K562 (cell line): Measurements from ENCODE around the gene PHOX2A. TPM values are rescaled to one million over a fixed set of nuclear protein-coding genes. Genes with fewer than 3 reads are reported as not detected.

Experiments used
- ATAC-seq: fragments of 200-7000 bp; cut with Tn5 transposase; 3 replicates; pipeline ENCODE4 v1.9.1; 2020; ENCODE audit warnings: moderate library complexity
- BruUV-seq: library from RNA; stranded (reverse); fragments of 400-500 nt; replicated peaks from 2 replicates; lab custom pipeline; 2021; lab: Mats Ljungman, UMichigan
- CTCF ChIA-PET: fragments of 300-600 bp; formaldehyde crosslinking; extraction: SDS; loops from one replicate; lab custom pipeline; 2021; ENCODE audit warnings: low intra/inter-chr PET ratio; lab: Yijun Ruan, JAX
- POLR2A ChIA-PET: fragments of 300-600, 350-650 bp; sonication (Branson Sonifier 250); formaldehyde crosslinking; extraction: SDS; loops from one replicate; lab custom pipeline; 2021; ENCODE audit warnings: antibody characterized with exemption, inconsistent platforms; lab: Yijun Ruan, JAX
- DNase-seq, 4 experiments: peaks; one replicate each; pipeline versions ENCODE4 v3.0.0 to v3.0.0-alpha.2; 2011 to 2018; ENCODE audit warnings: low spot score in 3 of 4, mixed read lengths in 3 of 4; ENCODE audit errors: extremely low read depth in 1 of 4
- FAIRE-seq: peaks from 2 replicates; lab custom pipeline; 2011; peaks lifted over from hg19 to GRCh38; lab: Jason Lieb, UNC
- H2AFZ ChIP-seq: 2 replicates; pipeline ENCODE4 v1.6.0; 2011; ENCODE audit warnings: low read depth, low read length, control low read depth, inconsistent platforms
- H3K27ac ChIP-seq: fragments of 200-600 bp; 3 replicates; pipeline ENCODE4 v1.8.0; 2011; ENCODE audit warnings: low read depth, mild to moderate bottlenecking, control low read depth, inconsistent platforms, low read length, moderate library complexity, mixed read lengths; ENCODE audit errors: extremely low read depth
- H3K27me3 ChIP-seq, 2 experiments: fragments of 300-600 bp in 1 of 2; 2 replicates in 1 of 2; 3 replicates in 1 of 2; pipeline versions ENCODE4 v1.6.0 to v1.8.0; 2011; ENCODE audit warnings: inconsistent platforms in 2 of 2, low read length in 2 of 2, mild to moderate bottlenecking in 1 of 2, mixed read lengths in 1 of 2, moderate library complexity in 1 of 2; ENCODE audit not compliant: control insufficient read depth in 2 of 2, insufficient read depth in 2 of 2
- H3K36me3 ChIP-seq: fragments of 300-600 bp; 3 replicates; pipeline ENCODE4 v1.8.0; 2011; ENCODE audit warnings: mild to moderate bottlenecking, low read length, inconsistent platforms; ENCODE audit not compliant: control insufficient read depth, insufficient read depth
- H3K4me1 ChIP-seq, 2 experiments: fragments of 200-600 bp in 1 of 2; replicated peaks in 1 of 2; 2 replicates in 1 of 2; 3 replicates in 1 of 2; pipeline versions ENCODE4 v1.5.1 to v1.8.0; 2011; ENCODE audit warnings: inconsistent platforms in 2 of 2, low read length in 2 of 2, mild to moderate bottlenecking in 1 of 2, mixed read lengths in 1 of 2, moderate library complexity in 1 of 2; ENCODE audit not compliant: control insufficient read depth in 2 of 2, insufficient read depth in 2 of 2
- H3K4me2 ChIP-seq: 2 replicates; pipeline ENCODE4 v1.6.1; 2011; ENCODE audit warnings: low read length, control low read depth, inconsistent platforms, mixed read lengths; ENCODE audit not compliant: insufficient read depth
- H3K4me3 ChIP-seq: fragments of 200-600 bp; sonication (generic), shearing (Covaris generic); 2 replicates; pipeline ENCODE4 v1.5.1; 2016; ENCODE audit warnings: control low read depth, inconsistent platforms
- H3K79me2 ChIP-seq: fragments of 200-600 bp; 3 replicates; pipeline ENCODE4 v1.8.0; 2011; ENCODE audit warnings: low read length, inconsistent platforms; ENCODE audit not compliant: control insufficient read depth, insufficient read depth
- H3K9ac ChIP-seq, 2 experiments: 2 replicates each; pipeline versions ENCODE4 v1.6.0 to v1.6.1; 2011; ENCODE audit warnings: low read depth in 2 of 2, low read length in 2 of 2, control low read depth in 1 of 2, inconsistent platforms in 1 of 2, mild to moderate bottlenecking in 1 of 2, mixed read lengths in 1 of 2; ENCODE audit not compliant: insufficient read depth in 1 of 2
- H3K9me1 ChIP-seq: one replicate; pipeline ENCODE4 v1.6.0; 2011; ENCODE audit warnings: inconsistent platforms, mild to moderate bottlenecking, low read length, moderate library complexity; ENCODE audit not compliant: control insufficient read depth, insufficient read depth
- H3K9me3 ChIP-seq: replicated peaks from 2 replicates; pipeline ENCODE4 v1.5.1; 2011; ENCODE audit warnings: low read depth, low read length, inconsistent platforms; ENCODE audit not compliant: control insufficient read depth, insufficient read depth
- H4K20me1 ChIP-seq: replicated peaks from 2 replicates; pipeline ENCODE4 v1.6.1; 2011; ENCODE audit warnings: low read length, inconsistent platforms, mixed read lengths; ENCODE audit not compliant: control insufficient read depth, insufficient read depth
- CBX3 ChIP-seq, 2 experiments: IDR thresholded peaks; 1 replicate in 1 of 2; 2 replicates in 1 of 2; pipeline ENCODE4 v1.6.1; 2012; ENCODE audit warnings: inconsistent platforms in 2 of 2, low read length in 2 of 2, borderline replicate concordance in 1 of 2, control low read depth in 1 of 2
- HSF4 ChIP-seq: fragments of 250-450 bp; sonication (Bioruptor Pico); IDR thresholded peaks from 2 replicates; pipeline ENCODE4 v2.1.2; 2022; ENCODE audit warnings: mild to moderate bottlenecking, moderate library complexity, borderline replicate concordance
- PURB ChIP-seq: sonication (generic); formaldehyde crosslinking; IDR thresholded peaks from 2 replicates; pipeline ENCODE4 v1.9.0; 2021; ENCODE audit warnings: low read depth, mild to moderate bottlenecking, missing genetic modification reagents
- RBFOX2 ChIP-seq: fragments of 200-400 bp; formaldehyde crosslinking; IDR thresholded peaks from 2 replicates; pipeline ENCODE4 v1.6.1; 2017; ENCODE audit warnings: low read depth, mild to moderate bottlenecking, low read length, moderate library complexity
- WGBS: fragments of 100-300 bp; shearing (Covaris generic); methylation state at CpG from one replicate; pipeline ENCODE4 v1.1.6; 2016; ENCODE audit warnings: low coverage, mixed read lengths; ENCODE audit not compliant: insufficient coverage; ENCODE audit errors: missing lambda C conversion rate; 5-methylcytosine and 5-hydroxymethylcytosine counted together
- in situ Hi-C: fragments of 300-500 bp; cut with MboI; formaldehyde crosslinking; loops from 4 replicates; pipeline ENCODE4 v1.15.0; 2018; ENCODE audit warnings: inconsistent platforms, mixed read lengths
- intact Hi-C: fragments of 100-400 bp; cut with micrococcal nuclease; formaldehyde crosslinking; loops from 2 replicates; pipeline ENCODE4 v1.14.2; 2022
- polyA plus RNA-seq, 8 experiments: library from polyadenylated mRNA; depleted of rRNA in 4 of 8; stranded (reverse) in 5 of 8; unstranded in 3 of 8; fragments of >200 nt; fragmentation: Nextera tagmentation in 2 of 8; fragmentation: Illumina TruSeq in 1 of 8; extraction: Ambion mirVana in 2 of 8; extraction: Trizol in 1 of 8; gene quantifications; 2 replicates each; pipeline versions ENCODE4 v1.2.1 to v1.2.3, GENCODE V29; 2011 to 2014; ENCODE audit warnings: inconsistent platforms in 1 of 8, missing spikeins in 1 of 8
- total RNA-seq, 7 experiments: library from RNA; depleted of rRNA in 6 of 7; stranded (reverse); fragments of >200 nt in 6 of 7; fragmentation: Illumina TruSeq in 2 of 7; extraction: Trizol in 2 of 7; gene quantifications; 2 replicates each; pipeline versions ENCODE4 v1.2.1 to v1.2.3, GENCODE V29; 2011 to 2021; ENCODE audit warnings: low replicate concordance in 1 of 7
- TF ChIP-seq, protein P1 (sequence below): fragments of 250-450 bp; sonication (Bioruptor Pico); IDR thresholded peaks from 2 replicates; pipeline ENCODE4 v1.5.0; 2022; ENCODE audit warnings: mild to moderate bottlenecking

PHOX2A gene
- total and polyA plus RNA-seq, 9 of the 15 experiments (the other 6 are each of a cell fraction or from before 2014, with no cell fraction given): not detected

DNA sequence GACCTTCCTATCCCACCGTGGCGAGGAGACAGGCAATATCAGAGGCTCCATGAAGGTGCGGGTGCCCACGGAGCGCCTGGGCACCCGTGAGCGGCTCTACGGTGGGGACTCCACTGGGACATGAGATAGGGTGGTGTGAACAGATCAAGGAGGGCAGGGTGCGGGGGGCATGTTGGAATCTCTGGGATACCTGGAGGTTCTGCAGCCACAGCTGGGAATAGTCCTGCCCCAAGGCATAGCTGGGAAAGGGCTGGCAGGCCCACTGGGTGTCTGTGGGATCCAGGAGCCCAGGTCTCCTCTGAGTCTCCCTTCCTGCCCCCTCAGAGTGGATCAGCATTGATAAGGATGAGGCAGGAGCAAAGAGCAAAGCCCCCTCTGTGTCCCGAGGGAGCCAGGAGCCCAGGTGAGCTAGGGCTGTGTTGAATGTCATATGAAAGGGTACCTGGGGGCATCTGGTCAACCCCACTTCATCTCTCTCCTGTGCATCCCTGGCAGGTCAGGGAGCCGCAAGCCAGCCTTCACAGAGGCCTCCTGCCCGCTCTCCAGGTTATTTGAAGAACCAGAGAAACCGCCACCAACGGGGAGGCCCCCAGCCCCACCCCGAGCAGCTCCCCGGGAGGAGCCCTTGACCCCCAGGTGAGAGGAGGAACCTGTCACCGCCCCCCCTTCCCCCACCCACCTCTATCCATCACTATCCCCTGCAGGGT lies 8.5 kb downstream of the PHOX2A start:
- H4K20me1 ChIP-seq: no peaks in the 10 kb centered on the region
- peaks cover 82% of the 10 kb centered on the region for H3K36me3 ChIP-seq
- no peak overlapping the region for H3K27ac ChIP-seq
- ATAC-seq (no peak), FAIRE-seq (no peak), DNase-seq (peak in 1 of 4 experiments; percentile 6)
- no peaks in the 10 kb centered on the region for H3K9me3 ChIP-seq
- H3K4me1 ChIP-seq: peaks cover 0 to 22% of the 10 kb centered on the region in 2 experiments; a peak in 2 of 5 replicates
- no peaks in the 10 kb centered on the region for H3K9me1 ChIP-seq
- TF ChIP-seq HSF4 (CRISPR knock-in tag) (no peak), CBX3 (IDR thresholded peaks at IDR 0.05; ENCODE audit: borderline replicate concordance in 1 of 2, low read length in 2 of 2) (no peak), RBFOX2 (0 out of 2 replicates have a peak, but pooled peaks have one; percentile 22), PURB (CRISPR knock-in tag) (no peak)
- TF ChIP-seq, protein P1, sequence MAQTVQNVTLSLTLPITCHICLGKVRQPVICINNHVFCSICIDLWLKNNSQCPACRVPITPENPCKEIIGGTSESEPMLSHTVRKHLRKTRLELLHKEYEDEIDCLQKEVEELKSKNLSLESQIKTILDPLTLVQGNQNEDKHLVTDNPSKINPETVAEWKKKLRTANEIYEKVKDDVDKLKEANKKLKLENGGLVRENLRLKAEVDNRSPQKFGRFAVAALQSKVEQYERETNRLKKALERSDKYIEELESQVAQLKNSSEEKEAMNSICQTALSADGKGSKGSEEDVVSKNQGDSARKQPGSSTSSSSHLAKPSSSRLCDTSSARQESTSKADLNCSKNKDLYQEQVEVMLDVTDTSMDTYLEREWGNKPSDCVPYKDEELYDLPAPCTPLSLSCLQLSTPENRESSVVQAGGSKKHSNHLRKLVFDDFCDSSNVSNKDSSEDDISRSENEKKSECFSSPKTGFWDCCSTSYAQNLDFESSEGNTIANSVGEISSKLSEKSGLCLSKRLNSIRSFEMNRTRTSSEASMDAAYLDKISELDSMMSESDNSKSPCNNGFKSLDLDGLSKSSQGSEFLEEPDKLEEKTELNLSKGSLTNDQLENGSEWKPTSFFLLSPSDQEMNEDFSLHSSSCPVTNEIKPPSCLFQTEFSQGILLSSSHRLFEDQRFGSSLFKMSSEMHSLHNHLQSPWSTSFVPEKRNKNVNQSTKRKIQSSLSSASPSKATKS: no peak
- ChIA-PET CTCF (no interaction called here), POLR2A (interaction anchor here (1.0 to 2.8 kb wide), 7 partner anchors 8 to 198 kb away, joined by 3 to 13 read pairs (median 5); partner anchors contain the start of genes CLPB and INPPL1)
- H3K27me3 ChIP-seq: no peaks in the 10 kb centered on the region
- intact Hi-C loops (loop anchor here (5.0 kb wide), 2 partner anchors 53 to 197 kb away; partner anchors contain the start of gene CLPB), in situ Hi-C loops (no loop called here)
- H3K79me2 ChIP-seq: no peaks in the 10 kb centered on the region
- H3K4me2 ChIP-seq: no peak overlapping the region
- H3K9ac ChIP-seq: no peak overlapping the region
- no peak overlapping the region for H3K4me3 ChIP-seq
- 93% methylated on average over 14 of the region's 17 CpGs for WGBS
- H2AFZ ChIP-seq: no peak overlapping the region
- BruUV-seq: no TSS peak
